HG02610 (cell line): ENCODE measurements around the gene CPNE6.

Experiments used
- ATAC-seq: cut with Tn5 transposase; IDR thresholded peaks from one replicate; pipeline ENCODE4 v1.9.1; 2021; ENCODE audit warnings: mild to moderate bottlenecking, moderate library complexity; ENCODE audit not compliant: unreplicated experiment

CPNE6 gene

GRCh38 chr14:24068711-24069410 lies 2.5 kb upstream of the CPNE6 start:
- ATAC-seq = no peak

- ATAC-seq = no peak
Measured at GRCh38 chr14:24069411-24069735, 2.0 kb upstream of the CPNE6 start.

GRCh38 chr14:24070285-24071143 lies 848 bp upstream of the CPNE6 start:
- no peak for ATAC-seq

DNA sequence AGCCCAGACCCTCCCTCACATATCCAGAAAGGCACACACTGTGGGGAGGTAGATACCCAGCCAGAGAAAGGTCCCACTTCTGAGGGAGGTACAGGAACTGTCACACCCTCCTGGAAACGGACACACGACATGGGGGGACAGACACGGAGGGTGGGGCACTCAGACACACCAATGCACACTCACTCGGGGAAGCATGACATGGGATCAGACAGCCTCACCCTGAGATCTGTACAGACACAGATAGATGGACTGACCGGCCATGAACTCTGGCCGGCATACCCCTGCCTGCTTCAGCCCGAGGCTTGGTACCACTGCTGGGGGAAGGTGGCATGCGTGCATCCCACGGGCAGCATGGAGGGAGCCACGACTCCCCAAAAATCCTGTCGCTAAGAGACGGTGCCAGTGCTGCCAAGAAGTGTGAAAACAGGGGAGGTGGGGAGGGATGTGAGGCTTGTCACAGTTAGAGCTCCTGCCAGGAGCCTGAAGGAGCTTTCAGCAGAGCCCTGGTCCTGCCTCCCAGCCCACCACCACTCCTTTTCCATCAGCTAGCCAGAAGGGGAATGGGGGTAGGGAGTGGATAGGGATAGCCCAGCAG lies 571 bp downstream of the CPNE6 start:
- no peak for ATAC-seq

DNA sequence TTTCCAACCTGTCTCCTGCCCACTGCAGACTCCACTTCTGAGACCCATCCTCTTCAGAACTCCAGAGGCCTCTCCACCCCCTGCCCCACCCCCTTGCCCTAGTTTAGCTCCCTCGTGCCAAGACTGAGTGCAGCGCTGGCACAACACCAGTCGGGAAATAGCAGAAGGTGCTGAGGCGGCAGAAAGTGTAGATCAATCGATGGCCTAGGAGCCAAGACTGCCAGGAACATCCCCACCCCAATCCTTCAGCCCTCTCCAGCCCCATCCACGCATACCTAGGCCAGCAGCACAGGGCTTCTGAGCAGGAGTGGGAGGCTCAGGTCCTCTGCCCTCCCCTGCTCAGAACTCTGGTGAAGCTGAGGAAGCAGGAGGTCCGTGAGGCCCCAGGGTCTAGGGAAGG lies 1.1 kb downstream of the CPNE6 start:
- ATAC-seq = no peak

- no peak for ATAC-seq
Measured at GRCh38 chr14:24072881-24073877, 1.8 kb downstream of the CPNE6 start.

GRCh38 chr14:24074625-24075484 lies 3.5 kb downstream of the CPNE6 start:
- ATAC-seq = no peak

- ATAC-seq = no peak
Measured at GRCh38 chr14:24075485-24076301, 4.3 kb downstream of the CPNE6 start.

DNA sequence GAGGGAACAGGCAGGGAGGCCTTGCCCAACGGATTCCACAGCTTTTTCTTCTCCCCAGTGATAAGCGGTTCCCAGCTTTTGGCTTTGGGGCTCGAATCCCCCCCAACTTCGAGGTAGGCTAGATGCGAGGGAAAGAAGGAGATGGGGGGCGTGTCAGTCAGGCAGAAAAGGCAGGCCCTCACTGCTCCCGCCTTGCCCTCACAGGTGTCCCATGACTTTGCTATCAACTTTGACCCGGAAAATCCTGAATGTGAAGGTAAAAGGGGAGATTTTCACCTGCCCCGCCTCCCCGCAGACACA lies 4.9 kb downstream of the CPNE6 start:
- ATAC-seq = no peak

- ATAC-seq = no peak
Measured at GRCh38 chr14:24077086-24077485, 5.7 kb downstream of the CPNE6 start.

DNA sequence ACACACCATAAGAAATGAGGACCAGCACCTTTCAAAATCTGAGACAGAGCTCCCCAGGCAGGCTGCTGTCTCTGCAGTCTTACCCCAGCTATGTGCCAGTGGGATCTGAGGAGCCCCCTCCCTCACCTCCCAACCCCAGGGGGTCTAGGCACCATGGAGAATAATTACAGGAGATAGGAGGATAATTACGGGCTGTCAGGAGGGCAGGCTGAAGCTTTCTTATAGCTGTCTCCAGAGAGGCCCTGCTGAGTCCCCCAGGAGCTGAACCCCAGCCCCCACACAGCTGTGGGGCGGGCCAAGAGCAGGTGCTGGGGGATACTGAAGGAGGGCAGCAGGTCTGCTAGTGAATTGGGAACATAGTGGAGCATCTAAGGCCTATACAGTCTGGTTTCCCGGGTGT lies 6.8 kb downstream of the CPNE6 start:
- no peak for ATAC-seq

DNA sequence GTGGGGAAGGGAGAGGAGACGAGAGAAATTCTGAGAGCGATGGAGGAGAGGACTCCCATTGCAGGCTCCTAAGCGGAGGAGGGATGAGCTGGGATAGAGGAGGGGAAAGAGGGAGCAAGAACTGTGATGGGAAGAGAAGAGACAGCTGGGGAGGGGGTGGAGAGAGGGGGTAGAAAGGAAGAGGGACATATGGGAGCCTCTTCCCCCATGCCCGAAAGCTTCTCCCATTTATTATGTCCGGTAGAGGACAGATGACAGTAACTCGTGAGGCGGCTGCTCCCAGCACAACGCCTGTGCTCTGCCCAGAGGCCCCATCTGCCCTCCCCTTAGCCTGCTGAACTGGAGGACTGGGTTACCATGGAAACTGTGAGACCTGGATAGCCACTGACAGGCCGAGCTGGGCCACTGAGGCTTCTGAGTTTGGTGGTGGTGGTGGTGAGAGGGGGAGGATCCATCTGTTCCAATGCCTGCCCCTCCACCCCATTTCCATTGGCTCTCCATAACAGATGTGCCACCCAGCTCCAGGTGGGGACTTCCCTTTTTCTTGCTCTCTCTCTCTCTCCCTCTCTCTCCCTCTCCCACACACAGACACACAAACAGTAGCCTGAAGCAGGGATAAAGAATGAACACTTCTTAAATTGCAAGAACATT lies 8.3 kb downstream of the CPNE6 start:
- ATAC-seq = no peak

- no peak for ATAC-seq
Measured at GRCh38 chr14:24080142-24080530, 8.8 kb downstream of the CPNE6 start.

GRCh38 chr14:24080888-24081738 lies 9.8 kb downstream of the CPNE6 start:
- peak; percentile 91 for ATAC-seq

GRCh38 chr14:24081739-24082211 lies 10.4 kb downstream of the CPNE6 start:
- ATAC-seq = no peak

DNA sequence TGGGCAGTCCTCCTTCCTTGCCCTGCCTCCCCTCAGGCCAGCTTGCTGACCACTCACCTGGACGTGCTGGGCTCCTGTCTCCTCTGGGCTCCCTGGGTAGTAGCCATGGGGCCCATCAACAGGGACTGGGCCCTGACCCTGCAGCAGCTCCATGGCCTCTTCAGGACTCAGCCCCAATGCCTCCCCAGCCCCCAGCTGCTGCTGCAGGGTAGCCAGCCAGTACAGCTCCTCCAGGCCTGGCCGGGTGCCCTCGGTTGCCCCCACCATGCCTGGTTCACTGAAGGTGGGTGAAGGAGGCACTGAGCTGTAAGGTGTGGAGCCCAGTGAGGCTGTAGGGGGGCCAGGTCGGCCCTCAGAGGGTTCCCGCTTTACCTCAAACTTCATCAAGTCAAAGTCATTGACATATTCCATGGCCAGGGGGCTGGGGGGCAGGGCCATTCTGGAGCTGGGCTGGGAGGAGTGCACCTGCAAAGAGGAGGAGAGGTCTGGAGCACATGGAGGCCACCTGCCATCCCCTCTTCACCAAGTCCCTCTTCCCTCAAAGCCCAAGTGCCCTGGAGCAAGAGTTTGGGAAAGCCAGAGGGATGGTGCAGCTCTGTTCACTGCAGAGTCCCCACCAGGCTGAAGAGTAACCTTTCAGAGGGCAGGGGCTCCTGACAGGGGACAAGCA lies 11.2 kb downstream of the CPNE6 start:
- ATAC-seq = no peak

GRCh38 chr14:24083462-24083861 lies 12.1 kb downstream of the CPNE6 start:
- ATAC-seq = no peak
